IPS DF 6.9 (cell line): ENCODE results near the gene FOCAD.

Experiments
- DNase-seq: peaks from one replicate; pipeline ENCODE4 v3.0.0-alpha.2; 2013; ENCODE audit warnings: low read depth, low spot score
- H3K27ac ChIP-seq: one replicate; pipeline ENCODE4 v1.5.1; 2013; ENCODE audit warnings: low read length, control low read depth
- H3K27me3 ChIP-seq: 2 replicates; pipeline ENCODE4 v1.6.1; 2013; ENCODE audit warnings: mild to moderate bottlenecking, low read length; ENCODE audit not compliant: control insufficient read depth, insufficient read depth
- H3K36me3 ChIP-seq: 2 replicates; pipeline ENCODE4 v1.6.1; 2013; ENCODE audit warnings: low read length; ENCODE audit not compliant: control insufficient read depth, insufficient read depth
- H3K4me1 ChIP-seq: 2 replicates; pipeline ENCODE4 v1.6.1; 2013; ENCODE audit warnings: low read length; ENCODE audit not compliant: control insufficient read depth, insufficient read depth
- H3K4me3 ChIP-seq: 2 replicates; pipeline ENCODE4 v1.5.1; 2013; ENCODE audit warnings: mild to moderate bottlenecking, low read length
- H3K9me3 ChIP-seq: 2 replicates; pipeline ENCODE4 v1.6.1; 2013; ENCODE audit warnings: low read length, inconsistent platforms; ENCODE audit not compliant: control insufficient read depth, insufficient read depth
- WGBS: extraction: QIAGEN DNeasy Blood & Tissue Kit; methylation state at CpG from one replicate; pipeline ENCODE4 v1.1.7; 2013; ENCODE audit warnings: mixed read lengths, missing lambda C conversion rate; ENCODE audit not compliant: insufficient read length, insufficient coverage; 5-methylcytosine and 5-hydroxymethylcytosine counted together

The FOCAD gene

GRCh38 chr9:20753761-20754160 is 69.7 kb downstream of the FOCAD start:
- H3K4me1 ChIP-seq: no peaks in the 10 kb centered on the region
- H3K4me3 ChIP-seq: no peak overlapping the region
- no peak for DNase-seq
- 100% methylated on average over 1 of the region's 3 CpGs for whole genome bisulfite sequencing
- no peaks in the 10 kb centered on the region for H3K27me3 ChIP-seq
- no peak overlapping the region for H3K27ac ChIP-seq
- H3K9me3 ChIP-seq: no peaks in the 10 kb centered on the region
- H3K36me3 ChIP-seq: no peaks in the 10 kb centered on the region

GRCh38 chr9:20754556-20754955 is 70.5 kb downstream of the FOCAD start:
- Histone ChIP-seq H3K9me3 (no peaks in the 10 kb centered on the region), H3K36me3 (no peaks in the 10 kb centered on the region), H3K27me3 (no peaks in the 10 kb centered on the region), H3K27ac (no peak overlapping the region), H3K4me3 (no peak overlapping the region), H3K4me1 (no peaks in the 10 kb centered on the region)
- no peak for DNase-seq
- no CpG with 5 or more reads among the region's 2 CpGs for WGBS

GRCh38 chr9:20760246-20760891 is 76.3 kb downstream of the FOCAD start:
- Histone ChIP-seq H3K36me3 (no peaks in the 10 kb centered on the region; the same call in 1 of the 2 replicates), H3K4me1 (no peaks in the 10 kb centered on the region), H3K4me3 (no peak overlapping the region), H3K27me3 (no peaks in the 10 kb centered on the region), H3K9me3 (no peaks in the 10 kb centered on the region), H3K27ac (no peak overlapping the region)
- DNase-seq: no peak
- WGBS: no CpG with 5 or more reads among the region's 3 CpGs

- Histone ChIP-seq H3K4me1 (no peaks in the 10 kb centered on the region; the same call in 1 of the 2 replicates), H3K36me3 (peaks cover 3% of the 10 kb centered on the region; the same call in 1 of the 2 replicates), H3K27ac (no peak overlapping the region), H3K27me3 (no peaks in the 10 kb centered on the region), H3K4me3 (no peak overlapping the region), H3K9me3 (no peaks in the 10 kb centered on the region)
- no peak for DNase-seq
- 100% methylated on average over 1 of the region's 1 CpG for WGBS
Observed at GRCh38 chr9:20770947-20771346, 86.9 kb downstream of the FOCAD start.

GRCh38 chr9:20771729-20772128 is 87.7 kb downstream of the FOCAD start:
- no CpG with 5 or more reads among the region's 2 CpGs for WGBS
- Histone ChIP-seq H3K36me3 (peaks cover 3% of the 10 kb centered on the region; the same call in 1 of the 2 replicates), H3K27ac (no peak overlapping the region), H3K4me1 (no peaks in the 10 kb centered on the region; the same call in 1 of the 2 replicates), H3K4me3 (no peak overlapping the region), H3K27me3 (no peaks in the 10 kb centered on the region), H3K9me3 (no peaks in the 10 kb centered on the region)
- no peak for DNase-seq

- Histone ChIP-seq H3K9me3 (no peaks in the 10 kb centered on the region), H3K4me1 (no peaks in the 10 kb centered on the region; the same call in 1 of the 2 replicates), H3K36me3 (no peaks in the 10 kb centered on the region; the same call in 1 of the 2 replicates), H3K27ac (no peak overlapping the region), H3K27me3 (no peaks in the 10 kb centered on the region), H3K4me3 (no peak overlapping the region)
- DNase-seq: no peak
- WGBS: no CpG with 5 or more reads among the region's 2 CpGs
Observed at GRCh38 chr9:20775683-20776082, 91.6 kb downstream of the FOCAD start.

- H3K4me3 ChIP-seq: no peak overlapping the region
- 0 out of 2 replicates have a peak, but pooled peaks cover 3% of the 10 kb centered on the region for H3K4me1 ChIP-seq
- no peak overlapping the region for H3K27ac ChIP-seq
- H3K36me3 ChIP-seq: no peaks in the 10 kb centered on the region
- no peaks in the 10 kb centered on the region for H3K9me3 ChIP-seq
- no peaks in the 10 kb centered on the region for H3K27me3 ChIP-seq
- no peak for DNase-seq
Observed at GRCh38 chr9:20781092-20781491, 97.0 kb downstream of the FOCAD start.

- no peak overlapping the region for H3K27ac ChIP-seq
- H3K36me3 ChIP-seq: no peaks in the 10 kb centered on the region
- H3K9me3 ChIP-seq: no peaks in the 10 kb centered on the region
- no CpG with 5 or more reads among the region's 5 CpGs for WGBS
- no peaks in the 10 kb centered on the region for H3K27me3 ChIP-seq
- H3K4me3 ChIP-seq: no peak overlapping the region
- DNase-seq: no peak
- H3K4me1 ChIP-seq: 0 out of 2 replicates have a peak, but pooled peaks cover 3% of the 10 kb centered on the region
Observed at GRCh38 chr9:20782289-20782688, 98.2 kb downstream of the FOCAD start.

GRCh38 chr9:20783057-20784038 is 99.3 kb downstream of the FOCAD start:
- WGBS: no CpG with 5 or more reads among the region's 3 CpGs
- Histone ChIP-seq H3K36me3 (no peaks in the 10 kb centered on the region), H3K4me3 (no peak overlapping the region), H3K9me3 (no peaks in the 10 kb centered on the region), H3K27me3 (no peaks in the 10 kb centered on the region), H3K4me1 (0 out of 2 replicates have a peak, but pooled peaks cover 3% of the 10 kb centered on the region), H3K27ac (no peak overlapping the region)
- no peak for DNase-seq

- DNase-seq: no peak
- Histone ChIP-seq H3K36me3 (no peaks in the 10 kb centered on the region), H3K27ac (no peak overlapping the region), H3K4me1 (0 out of 2 replicates have a peak, but pooled peaks cover 3% of the 10 kb centered on the region), H3K4me3 (no peak overlapping the region), H3K9me3 (no peaks in the 10 kb centered on the region), H3K27me3 (no peaks in the 10 kb centered on the region)
- 100% methylated on average over 1 of the region's 1 CpG for WGBS
Observed at GRCh38 chr9:20784196-20784595, 100.1 kb downstream of the FOCAD start.
